Hepatic stellate cell (primary cell): ENCODE data around the gene PCP2.

Source experiments
- DNase-seq: peaks from one replicate; pipeline ENCODE4 v3.0.0; 2011; ENCODE audit warnings: low spot score

The PCP2 gene

GRCh38 chr19:7638802-7639465, 5.4 kb upstream of the PCP2 start:
- no peak for DNase-seq

GRCh38 chr19:7637374-7638256, 4.1 kb upstream of the PCP2 start:
- DNase-seq: peak; percentile 44

GRCh38 chr19:7636691-7637373, 3.3 kb upstream of the PCP2 start, which contains the start of gene STXBP2:
TSS of gene STXBP2 (plus strand) at chr19:7637110. CDS start at chr19:7637150, 40 bp downstream.
- peak; percentile 52 for DNase-seq

- DNase-seq: no peak
Observed at GRCh38 chr19:7636317-7636690, 2.8 kb upstream of the PCP2 start.

GRCh38 chr19:7635670-7636069, 2.2 kb upstream of the PCP2 start:
- no peak for DNase-seq

- DNase-seq: no peak
Observed at GRCh38 chr19:7632340-7633203, 947 bp downstream of the PCP2 start.

- DNase-seq: no peak
Observed at GRCh38 chr19:7631577-7631976, 1.9 kb downstream of the PCP2 start.

GRCh38 chr19:7629347-7630054, 4.0 kb downstream of the PCP2 start, which contains the start of the genes PET100 and XAB2:
TSS of gene PET100 (plus strand) at chr19:7629793. CDS start at chr19:7629834, 41 bp downstream.
TSS of gene XAB2 (minus strand) at chr19:7629545. CDS start at chr19:7629527, 18 bp downstream.
- DNase-seq: peak; percentile 100

GRCh38 chr19:7628589-7629311, 4.8 kb downstream of the PCP2 start:
- peak; percentile 41 for DNase-seq

- DNase-seq: no peak
Observed at GRCh38 chr19:7627166-7627565, 6.4 kb downstream of the PCP2 start.

- no peak for DNase-seq
Observed at GRCh38 chr19:7625763-7626372, 7.7 kb downstream of the PCP2 start.

GRCh38 chr19:7624810-7625209, 8.7 kb downstream of the PCP2 start:
- no peak for DNase-seq

- DNase-seq: no peak
Observed at GRCh38 chr19:7623725-7624603, 9.6 kb downstream of the PCP2 start.

GRCh38 chr19:7622933-7623685, 10.4 kb downstream of the PCP2 start:
- no peak for DNase-seq

GRCh38 chr19:7620442-7621412, 12.8 kb downstream of the PCP2 start:
- DNase-seq: no peak

GRCh38 chr19:7619671-7620441, 13.7 kb downstream of the PCP2 start:
- no peak for DNase-seq
